BE2C (cell line): Measurements from ENCODE around the gene CDHR1.

Experiments used
- DNase-seq: peaks from one replicate; pipeline ENCODE4 v3.0.0-alpha.2; 2020
- H3K27me3 ChIP-seq: fragments of 250-450 bp; sonication (Bioruptor Pico); 2 replicates; pipeline ENCODE4 v1.5.1; 2020; ENCODE audit warnings: mild to moderate bottlenecking
- H3K36me3 ChIP-seq: fragments of 250-450 bp; sonication (Bioruptor Pico); 2 replicates; pipeline ENCODE4 v1.5.1; 2020; ENCODE audit warnings: mild to moderate bottlenecking
- H3K4me1 ChIP-seq: fragments of 250-450 bp; sonication (Bioruptor Pico); 2 replicates; pipeline ENCODE4 v1.5.1; 2020
- H3K4me3 ChIP-seq: 2 replicates; pipeline ENCODE4 v1.5.1; 2011; ENCODE audit warnings: low read depth, low read length
- H3K9me3 ChIP-seq: fragments of 250-450 bp; sonication (Bioruptor Pico); 2 replicates; pipeline ENCODE4 v1.5.1; 2020
- CTCF ChIP-seq: IDR thresholded peaks from 2 replicates; pipeline ENCODE4 v1.5.1; 2012; ENCODE audit warnings: mild to moderate bottlenecking, low read depth, low read length

CDHR1 gene

GRCh38 chr10:84217746-84218145, 23.4 kb downstream of the CDHR1 start:
- Histone ChIP-seq H3K27me3 (no peaks in the 10 kb centered on the region), H3K4me3 (no peak overlapping the region), H3K4me1 (no peaks in the 10 kb centered on the region), H3K36me3 (no peaks in the 10 kb centered on the region), H3K9me3 (no peaks in the 10 kb centered on the region)
- no peak for DNase-seq
- no peak for TF ChIP-seq CTCF

GRCh38 chr10:84221916-84222315, 27.6 kb downstream of the CDHR1 start:
- H3K4me1 ChIP-seq, result no peaks in the 10 kb centered on the region
- no peak for TF ChIP-seq CTCF
- no peaks in the 10 kb centered on the region for H3K36me3 ChIP-seq
- no peaks in the 10 kb centered on the region for H3K9me3 ChIP-seq
- DNase-seq, result no peak
- no peaks in the 10 kb centered on the region for H3K27me3 ChIP-seq
- no peak overlapping the region for H3K4me3 ChIP-seq

- TF ChIP-seq CTCF, result no peak
- Histone ChIP-seq H3K27me3 (no peaks in the 10 kb centered on the region), H3K4me1 (no peaks in the 10 kb centered on the region), H3K4me3 (no peak overlapping the region), H3K9me3 (no peaks in the 10 kb centered on the region), H3K36me3 (no peaks in the 10 kb centered on the region)
- DNase-seq, result no peak
These were observed 30.2 kb downstream of the CDHR1 start for GRCh38 chr10:84224411-84225028.

GRCh38 chr10:84225427-84226173, 31.3 kb downstream of the CDHR1 start, which contains the start of gene LRIT2:
Gene LRIT2 (minus strand): TSS chr10:84225544. CDS start chr10:84225520, 24 bp downstream.
- DNase-seq, result no peak
- H3K9me3 ChIP-seq, result no peaks in the 10 kb centered on the region
- H3K36me3 ChIP-seq, result no peaks in the 10 kb centered on the region
- H3K4me1 ChIP-seq, result no peaks in the 10 kb centered on the region
- H3K27me3 ChIP-seq, result no peaks in the 10 kb centered on the region
- TF ChIP-seq CTCF, result no peak
- H3K4me3 ChIP-seq, result no peak within 1 kb of the TSS

GRCh38 chr10:84226616-84227015, 32.3 kb downstream of the CDHR1 start:
- no peak for TF ChIP-seq CTCF
- H3K4me1 ChIP-seq, result no peaks in the 10 kb centered on the region
- no peak for DNase-seq
- no peaks in the 10 kb centered on the region for H3K36me3 ChIP-seq
- H3K4me3 ChIP-seq, result no peak overlapping the region
- no peaks in the 10 kb centered on the region for H3K27me3 ChIP-seq
- H3K9me3 ChIP-seq, result no peaks in the 10 kb centered on the region

GRCh38 chr10:84227810-84228209, 33.5 kb downstream of the CDHR1 start:
- Histone ChIP-seq H3K9me3 (no peaks in the 10 kb centered on the region), H3K4me3 (no peak overlapping the region), H3K36me3 (no peaks in the 10 kb centered on the region), H3K27me3 (no peaks in the 10 kb centered on the region), H3K4me1 (no peaks in the 10 kb centered on the region)
- no peak for DNase-seq
- TF ChIP-seq CTCF, result no peak
